GM12864 (cell line): ENCODE measurements around the gene FAM43B.

ENCODE experiments used
- DNase-seq: peaks from one replicate; pipeline ENCODE4 v3.0.0-alpha.2; 2011; ENCODE audit warnings: low read depth
- H3K4me3 ChIP-seq: 2 replicates; pipeline ENCODE4 v1.5.1; 2011; ENCODE audit warnings: mild to moderate bottlenecking, low read depth, low read length, control low read depth
- CTCF ChIP-seq: IDR thresholded peaks from 2 replicates; pipeline ENCODE4 v1.5.1; 2011; ENCODE audit warnings: low read depth, mild to moderate bottlenecking, moderate library complexity, low read length, control low read depth, inconsistent platforms; ENCODE audit errors: missing control alignments

FAM43B gene

DNA sequence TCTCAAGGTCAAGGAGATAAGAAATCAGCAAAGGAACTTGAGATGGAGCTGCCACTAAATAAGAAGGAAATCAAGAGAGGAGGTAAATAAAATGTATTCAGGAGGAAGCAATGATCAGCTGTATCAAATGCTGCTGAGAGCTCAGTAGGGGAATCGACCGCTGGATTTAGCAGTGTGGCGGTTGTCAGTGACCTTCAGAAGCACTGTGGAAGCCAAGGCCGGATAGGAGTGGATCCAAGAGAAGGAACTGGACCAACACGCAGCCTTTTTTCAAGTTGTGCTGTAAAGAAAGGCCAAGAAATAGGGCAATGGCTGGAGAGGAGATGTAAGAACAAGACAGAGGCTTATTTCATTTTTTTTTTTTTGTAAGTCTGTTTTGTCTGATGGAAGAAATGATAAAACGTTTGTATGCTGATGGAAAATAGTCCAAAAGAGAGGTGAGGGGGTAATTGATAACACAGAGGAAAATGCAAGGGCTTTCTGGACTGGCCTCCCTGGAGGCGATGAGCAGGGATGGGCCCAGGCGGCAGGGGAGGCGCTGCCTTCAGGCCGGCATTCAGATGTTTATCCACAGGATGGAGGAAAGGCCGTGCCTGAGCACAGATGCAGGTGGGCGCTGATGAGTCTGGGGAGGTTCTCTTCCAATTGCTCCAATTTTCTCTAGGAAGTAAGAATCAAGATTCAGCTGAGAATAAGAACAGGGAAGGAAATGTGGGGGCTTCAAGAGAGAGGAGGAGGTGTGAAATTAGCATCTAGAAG is 17.5 kb upstream of the FAM43B start:
- no peak for TF ChIP-seq CTCF
- no peak for DNase-seq
- no peak overlapping the region for H3K4me3 ChIP-seq

GRCh38 chr1:20538227-20538626 is 14.1 kb upstream of the FAM43B start:
- no peak for DNase-seq
- H3K4me3 ChIP-seq = no peak overlapping the region
- TF ChIP-seq CTCF = no peak

- TF ChIP-seq CTCF = no peak
- DNase-seq = no peak
- H3K4me3 ChIP-seq = no peak overlapping the region
Measured at GRCh38 chr1:20538760-20539551, 13.4 kb upstream of the FAM43B start.

- TF ChIP-seq CTCF = no peak
- no peak overlapping the region for H3K4me3 ChIP-seq
- no peak for DNase-seq
Measured at GRCh38 chr1:20540281-20540680, 12.1 kb upstream of the FAM43B start.

- no peak for TF ChIP-seq CTCF
- no peak overlapping the region for H3K4me3 ChIP-seq
- no peak for DNase-seq
Measured at GRCh38 chr1:20546637-20547036, 5.7 kb upstream of the FAM43B start.

GRCh38 chr1:20551161-20551560 is 1.2 kb upstream of the FAM43B start:
- no peak for DNase-seq
- no peak for TF ChIP-seq CTCF
- no peak overlapping the region for H3K4me3 ChIP-seq
